ENCODE results near the gene CEBPG. TPM values are rescaled to one million over a fixed set of nuclear protein-coding genes. Genes with fewer than 3 reads are reported as not detected.

CEBPG gene
- total RNA-seq, 1 donor from 2014 or later = 21.2 TPM

DNA sequence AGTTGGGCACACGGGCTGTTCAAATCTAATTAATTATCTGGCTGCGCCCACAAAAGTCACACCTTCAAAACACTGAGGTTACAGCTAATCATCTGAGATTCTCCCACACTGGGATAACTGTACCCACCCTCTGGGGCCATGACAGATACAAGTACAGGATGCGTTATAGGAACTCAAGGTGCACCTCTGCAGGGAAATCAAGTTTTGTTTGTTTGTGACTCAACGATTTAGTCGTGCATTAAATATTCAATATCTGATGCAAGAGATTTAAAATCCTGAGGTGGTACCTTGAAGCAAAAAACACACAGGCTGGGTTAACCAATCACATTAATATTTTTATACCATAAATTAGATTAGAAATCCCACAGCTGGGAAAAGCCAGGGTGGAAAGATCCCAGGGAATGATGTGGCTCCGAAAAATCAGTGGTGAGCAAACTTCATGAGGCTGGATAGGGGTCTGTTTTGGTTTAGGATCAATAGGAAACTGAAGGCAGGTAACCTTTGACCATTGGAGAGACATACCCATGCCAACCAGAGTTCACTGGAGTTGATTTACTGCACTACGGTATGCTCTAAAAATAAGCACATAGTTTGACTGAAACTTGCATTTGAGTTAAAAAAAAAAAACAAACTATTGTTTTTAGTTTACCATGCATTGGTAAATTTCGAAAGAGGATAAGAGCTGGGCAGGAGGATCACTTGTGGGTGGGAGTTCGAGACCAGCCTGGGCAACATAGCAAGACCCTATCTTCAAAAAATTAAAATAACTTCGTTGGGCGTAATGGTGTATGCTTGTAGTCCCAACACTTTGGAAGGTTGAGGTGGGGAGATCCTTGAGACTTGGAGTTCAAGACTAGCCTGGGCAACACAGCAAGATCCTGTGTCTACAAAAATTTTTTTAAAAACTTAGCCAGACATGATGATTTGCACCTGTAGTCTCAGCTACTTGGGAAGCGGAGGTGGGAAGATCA lies 23.9 kb upstream of the CEBPG start:
- intact Hi-C loops (cut with DNase I) = no loop called here
- ATAC-seq = no peak
- DNase-seq (ENCODE audit: low spot score) = no peak

GRCh38 chr19:33350538-33351309 lies 22.8 kb upstream of the CEBPG start:
- no peak for DNase-seq (ENCODE audit: low spot score)
- intact Hi-C loops (cut with DNase I) = no loop called here
- no peak for ATAC-seq

DNA sequence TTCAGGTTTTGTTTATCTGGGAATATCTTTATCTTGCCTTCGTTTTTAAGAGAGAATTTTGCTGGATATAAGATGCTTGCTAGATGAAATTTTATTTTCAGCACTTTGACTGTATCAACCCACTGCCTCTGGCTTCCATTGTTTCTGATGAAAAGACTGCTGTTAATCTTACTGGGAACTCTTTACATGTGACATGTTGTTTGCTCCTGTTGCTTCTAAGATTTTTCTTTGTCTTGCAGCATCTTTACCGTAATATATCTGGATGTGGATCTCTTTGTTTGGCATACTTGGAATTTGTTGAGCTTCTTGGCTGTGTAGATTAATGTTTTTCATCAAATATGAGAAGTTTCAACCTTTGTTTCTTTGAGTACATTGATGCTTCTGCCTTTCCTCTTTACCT lies 18.0 kb upstream of the CEBPG start:
- ATAC-seq (no peak), DNase-seq (ENCODE audit: low spot score) (no peak)
- intact Hi-C loops (cut with DNase I) = no loop called here

DNA sequence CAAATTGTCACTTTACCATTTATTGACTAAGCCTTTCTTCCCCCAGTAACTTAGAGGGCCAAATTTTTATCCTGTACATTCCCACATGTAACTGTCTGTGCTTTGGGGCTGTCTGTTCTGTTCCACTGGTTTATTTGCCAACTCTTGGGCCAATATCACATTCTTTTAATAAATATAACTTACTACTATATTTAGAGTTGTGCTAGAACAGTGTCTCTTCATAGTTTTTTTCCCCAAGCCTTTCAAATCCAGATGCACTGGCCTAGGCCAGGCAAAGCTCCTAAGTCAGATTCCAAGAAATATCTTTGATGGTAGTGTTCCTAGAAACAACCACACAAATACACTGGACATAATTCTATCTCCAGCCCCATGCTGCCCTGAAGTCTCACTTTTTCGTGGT lies 16.0 kb upstream of the CEBPG start:
- no peak for ATAC-seq

DNA sequence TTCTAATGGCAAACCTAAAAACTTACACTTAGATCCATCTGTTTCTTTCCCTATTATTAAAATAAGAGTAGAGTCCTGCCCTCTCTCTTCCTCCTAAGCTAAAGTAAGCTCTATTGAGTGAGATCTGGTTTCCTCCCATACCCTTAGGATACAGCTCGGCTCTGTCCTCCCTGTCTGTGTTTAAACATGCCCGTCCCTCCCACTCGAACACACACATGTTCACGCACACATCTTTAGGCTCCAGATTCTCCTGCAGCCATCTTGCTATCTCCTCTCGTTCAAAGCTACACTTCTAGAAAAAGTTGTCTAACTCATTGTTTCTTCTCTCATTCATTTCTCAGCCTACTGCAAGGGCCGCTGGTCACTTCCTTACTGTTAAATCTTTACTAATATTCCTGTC lies 15.1 kb upstream of the CEBPG start:
- no peak for DNase-seq (ENCODE audit: low spot score)
- ATAC-seq = no peak
- intact Hi-C loops (cut with DNase I) = no loop called here

More for the DNA sequence above, 16.0 kb upstream of the CEBPG start:
- intact Hi-C loops (cut with DNase I) = no loop called here
- DNase-seq (ENCODE audit: low spot score) = no peak

DNA sequence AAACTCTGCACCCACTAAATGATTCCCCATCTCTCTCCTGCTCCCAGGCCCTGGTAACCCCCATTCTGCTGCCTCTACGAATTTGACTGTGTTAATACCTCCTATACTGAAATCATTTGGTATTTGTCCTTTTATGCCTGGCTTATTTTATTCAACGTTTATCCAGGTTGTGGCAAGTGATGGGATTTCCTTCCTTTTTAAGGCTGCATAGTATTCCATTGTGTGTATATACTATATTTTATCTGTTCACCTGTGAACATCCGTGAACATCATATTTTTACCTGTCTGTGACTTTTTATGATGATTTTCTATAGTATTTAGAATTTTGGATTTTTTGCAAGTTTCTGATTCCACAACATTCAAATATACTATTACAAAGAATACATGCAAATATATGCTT lies 13.9 kb upstream of the CEBPG start:
- intact Hi-C loops (cut with DNase I) = no loop called here
- ATAC-seq = no peak
- DNase-seq (ENCODE audit: low spot score) = no peak

GRCh38 chr19:33362508-33363228 lies 10.8 kb upstream of the CEBPG start:
- no peak for ATAC-seq
- intact Hi-C loops (cut with DNase I) = no loop called here

DNA sequence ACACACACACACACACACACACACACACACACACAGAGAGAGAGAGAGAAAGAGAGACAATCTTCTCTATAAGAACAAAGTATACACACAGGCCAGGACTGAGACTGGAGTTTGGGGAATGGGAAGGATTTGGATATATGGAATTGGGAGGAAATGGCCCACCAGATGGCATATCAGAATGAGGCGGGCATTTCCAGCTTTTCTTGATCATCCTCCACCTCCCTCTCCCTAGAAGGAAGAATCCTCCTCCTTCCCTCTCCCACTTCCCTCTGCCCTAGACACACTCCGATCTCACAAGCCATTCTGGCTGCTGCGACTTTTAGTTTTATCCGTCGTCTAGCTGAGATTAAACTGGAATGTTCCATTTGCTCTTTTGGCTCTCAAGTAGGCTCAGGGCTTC lies 10.0 kb upstream of the CEBPG start:
- ATAC-seq (no peak), DNase-seq (ENCODE audit: low spot score) (no peak)
- intact Hi-C loops (cut with DNase I) = no loop called here

More at GRCh38 chr19:33362508-33363228, 10.8 kb upstream of the CEBPG start:
- no peak for DNase-seq (ENCODE audit: low spot score)

DNA sequence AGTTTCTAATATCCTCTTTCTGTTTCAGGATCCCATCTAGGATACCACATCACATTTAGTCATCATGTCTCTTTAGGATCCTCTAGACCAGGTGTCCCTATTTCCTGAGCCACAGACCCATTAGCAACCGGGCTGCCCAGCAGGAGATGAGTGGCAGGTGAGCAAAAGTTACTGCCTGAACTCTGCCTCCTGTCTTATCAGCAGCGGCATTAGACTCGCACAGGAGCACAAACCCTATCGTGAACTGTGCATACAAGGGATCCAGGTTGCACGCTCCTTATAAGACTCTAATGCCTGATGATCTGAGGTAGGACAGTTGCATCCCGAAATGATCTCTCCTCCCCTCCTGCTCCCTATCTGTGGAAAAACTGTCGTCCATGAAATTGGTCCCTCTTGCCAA lies 7.8 kb upstream of the CEBPG start:
- DNase-seq (ENCODE audit: low spot score) = no peak
- intact Hi-C loops (cut with DNase I) = no loop called here
- no peak for ATAC-seq

GRCh38 chr19:33366127-33366526 lies 7.4 kb upstream of the CEBPG start:
- no peak for ATAC-seq
- no peak for DNase-seq (ENCODE audit: low spot score)
- intact Hi-C loops (cut with DNase I) = no loop called here

GRCh38 chr19:33366897-33367296 lies 6.6 kb upstream of the CEBPG start:
- intact Hi-C loops (cut with DNase I) = no loop called here
- no peak for ATAC-seq
- DNase-seq (ENCODE audit: low spot score) = no peak

GRCh38 chr19:33368074-33368864 lies 5.2 kb upstream of the CEBPG start:
- ATAC-seq (no peak), DNase-seq (ENCODE audit: low spot score) (no peak)
- intact Hi-C loops (cut with DNase I) = no loop called here

DNA sequence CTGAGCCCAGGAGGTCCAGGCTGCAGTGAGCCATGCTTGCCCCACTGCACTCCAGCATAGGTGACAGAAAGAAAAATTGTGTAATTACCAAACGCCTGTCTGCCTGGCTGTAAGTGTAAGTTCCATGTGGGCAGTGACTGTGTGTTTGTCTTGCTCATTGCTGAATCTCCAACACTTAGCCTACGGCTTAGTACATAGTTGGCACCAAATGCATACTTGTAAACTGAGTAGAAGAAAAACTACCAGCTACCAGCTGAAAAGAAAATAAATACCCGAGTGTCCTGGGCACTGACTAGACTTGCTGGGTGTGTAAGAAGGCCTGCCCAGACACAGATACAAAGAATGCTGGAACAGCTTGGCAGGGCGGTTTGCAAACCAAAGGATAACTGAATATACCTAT lies 2.7 kb upstream of the CEBPG start:
- DNase-seq (ENCODE audit: low spot score) = no peak
- intact Hi-C loops (cut with DNase I) = no loop called here
- no peak for ATAC-seq

DNA sequence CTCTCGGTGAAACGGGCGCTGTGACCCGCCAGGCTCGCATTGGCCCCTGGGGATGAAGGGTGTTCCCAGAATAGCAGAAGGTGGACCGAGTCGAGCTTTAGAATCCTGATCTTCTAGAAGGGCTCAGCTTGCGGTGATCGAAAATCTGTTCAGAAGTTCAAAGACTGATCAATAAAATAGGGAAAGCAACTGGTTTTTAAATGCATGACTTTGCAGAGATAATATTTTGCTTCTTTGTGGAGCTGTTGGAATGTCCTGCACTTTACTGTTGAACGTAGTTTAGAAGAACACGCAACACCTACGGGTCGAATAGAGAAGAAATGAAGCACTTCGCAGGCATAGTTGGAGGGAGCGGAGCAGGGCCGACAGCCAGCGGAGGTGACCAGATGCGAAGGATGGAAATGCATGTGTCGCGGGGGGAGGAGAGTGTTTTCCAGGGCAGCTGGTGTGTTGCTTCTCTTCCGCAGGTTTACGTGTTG lies 766 bp downstream of the CEBPG start:
- DNase-seq (ENCODE audit: low spot score) (peak; percentile 41), ATAC-seq (no peak)
- intact Hi-C loops (cut with DNase I) = no loop called here

GRCh38 chr19:33375156-33375836 lies 1.8 kb downstream of the CEBPG start:
- ATAC-seq = no peak
- intact Hi-C loops (cut with DNase I) = no loop called here

GRCh38 chr19:33375837-33376159 lies 2.3 kb downstream of the CEBPG start:
- intact Hi-C loops (cut with DNase I) = no loop called here
- peak; percentile 47 for ATAC-seq
- DNase-seq (ENCODE audit: low spot score) = no peak

More at GRCh38 chr19:33375156-33375836, 1.8 kb downstream of the CEBPG start:
- no peak for DNase-seq (ENCODE audit: low spot score)

DNA sequence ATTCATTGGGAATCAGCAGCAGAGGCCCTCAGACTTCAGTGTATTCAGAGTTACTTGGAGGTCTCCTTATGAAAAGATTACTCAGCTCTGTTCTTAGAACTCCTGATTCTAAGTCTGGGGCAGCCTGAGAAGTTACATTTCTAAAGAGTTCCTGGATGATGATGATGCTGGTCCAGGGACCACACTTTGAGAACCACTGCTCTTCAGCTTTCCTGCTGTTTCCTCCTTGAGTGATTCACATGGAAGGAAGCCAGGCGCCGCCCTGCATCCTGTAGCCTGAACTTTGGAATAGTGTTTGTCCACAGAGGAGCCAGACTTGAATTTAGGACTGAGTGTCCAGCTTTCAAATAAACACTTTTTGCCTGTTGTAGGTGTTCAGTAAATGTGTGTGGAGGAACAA lies 2.9 kb downstream of the CEBPG start:
- no peak for ATAC-seq
- peak; percentile 79 for DNase-seq (ENCODE audit: low spot score)
- intact Hi-C loops (cut with DNase I) = no loop called here

- DNase-seq (ENCODE audit: low spot score) (no peak), ATAC-seq (no peak)
- intact Hi-C loops (cut with DNase I) = no loop called here
Measured at GRCh38 chr19:33376941-33377557, 3.5 kb downstream of the CEBPG start.
